ENCODE measurements around the gene SLC31A1. TPM values are rescaled to one million over a fixed set of nuclear protein-coding genes. Genes with fewer than 3 reads are reported as not detected.
A peak's percentile ranks its signal among the peaks of the same experiment; 100 is the strongest.

SLC31A1 gene
- total and polyA plus RNA-seq, 3 donors from 2014 or later, result 12.3 to 21.9 (median 15.3) TPM

DNA sequence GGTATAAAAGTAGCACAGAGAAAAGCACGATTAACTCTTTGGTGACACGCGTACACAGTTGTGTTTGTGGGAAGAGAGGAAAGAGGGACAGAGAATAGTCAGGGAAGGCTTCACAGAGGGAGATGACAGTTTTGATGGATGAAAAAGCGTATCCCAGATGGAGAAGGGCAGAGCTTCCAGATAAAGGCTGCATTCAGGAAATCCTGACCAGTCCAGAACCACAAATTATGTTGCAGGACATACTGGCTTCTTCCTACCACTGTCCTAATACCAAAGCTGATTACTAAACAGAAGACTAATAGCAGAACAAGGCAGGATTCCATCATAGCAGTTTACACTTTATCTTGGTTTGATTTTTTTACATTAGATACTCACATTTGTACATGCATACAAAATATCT is 36.1 kb upstream of the SLC31A1 start:
- no peak for DNase-seq
- Histone ChIP-seq H3K27me3 (no peaks in the 10 kb centered on the region), H3K36me3 (ENCODE audit: low read depth, missing control alignments) (no peaks in the 10 kb centered on the region), H3K27ac (no peak overlapping the region), H3K4me3 (no peak overlapping the region), H3K9me3 (no peaks in the 10 kb centered on the region), H3K4me1 (no peaks in the 10 kb centered on the region)
- intact Hi-C loops (cut with DNase I; ENCODE audit: low total_unique reads), result no loop called here
- WGBS, 2 donors, result 88 to 92% methylated on average over 4 of the region's 4 CpGs
- no peak for TF ChIP-seq POLR2A (IDR thresholded peaks at IDR 0.05)
- TF ChIP-seq, protein P1, sequence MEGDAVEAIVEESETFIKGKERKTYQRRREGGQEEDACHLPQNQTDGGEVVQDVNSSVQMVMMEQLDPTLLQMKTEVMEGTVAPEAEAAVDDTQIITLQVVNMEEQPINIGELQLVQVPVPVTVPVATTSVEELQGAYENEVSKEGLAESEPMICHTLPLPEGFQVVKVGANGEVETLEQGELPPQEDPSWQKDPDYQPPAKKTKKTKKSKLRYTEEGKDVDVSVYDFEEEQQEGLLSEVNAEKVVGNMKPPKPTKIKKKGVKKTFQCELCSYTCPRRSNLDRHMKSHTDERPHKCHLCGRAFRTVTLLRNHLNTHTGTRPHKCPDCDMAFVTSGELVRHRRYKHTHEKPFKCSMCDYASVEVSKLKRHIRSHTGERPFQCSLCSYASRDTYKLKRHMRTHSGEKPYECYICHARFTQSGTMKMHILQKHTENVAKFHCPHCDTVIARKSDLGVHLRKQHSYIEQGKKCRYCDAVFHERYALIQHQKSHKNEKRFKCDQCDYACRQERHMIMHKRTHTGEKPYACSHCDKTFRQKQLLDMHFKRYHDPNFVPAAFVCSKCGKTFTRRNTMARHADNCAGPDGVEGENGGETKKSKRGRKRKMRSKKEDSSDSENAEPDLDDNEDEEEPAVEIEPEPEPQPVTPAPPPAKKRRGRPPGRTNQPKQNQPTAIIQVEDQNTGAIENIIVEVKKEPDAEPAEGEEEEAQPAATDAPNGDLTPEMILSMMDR (IDR thresholded peaks at IDR 0.05), result no peak

DNA sequence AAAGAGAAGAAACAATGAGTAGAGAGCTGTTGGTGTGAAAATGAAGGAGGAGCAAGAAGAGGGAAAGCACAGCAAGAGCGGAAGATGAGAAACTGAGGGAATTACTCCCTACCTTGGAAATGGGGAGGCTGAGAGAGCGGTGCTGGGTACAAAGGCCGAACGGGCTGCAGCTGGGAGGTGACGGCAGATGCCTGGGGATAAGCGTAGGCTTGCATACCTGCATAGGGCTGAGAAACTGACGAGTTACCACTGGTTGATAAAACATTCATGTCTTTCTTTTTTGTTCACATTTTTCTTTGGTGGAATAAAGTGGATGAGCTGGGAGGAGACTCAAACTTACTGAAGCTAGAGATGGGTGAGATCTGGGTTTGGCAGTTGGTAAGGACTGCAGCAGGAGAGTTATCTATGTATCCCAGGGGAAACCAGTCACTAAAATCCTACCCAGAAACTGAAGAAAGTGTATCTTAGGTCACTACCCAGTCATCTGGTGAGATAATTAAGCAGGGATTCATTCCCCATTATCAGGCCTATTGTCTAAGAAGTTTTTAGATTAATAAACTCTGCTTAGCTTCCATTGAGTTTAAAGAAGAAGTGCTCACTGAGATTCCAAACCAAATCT is 35.1 kb upstream of the SLC31A1 start:
- Histone ChIP-seq H3K27me3 (no peaks in the 10 kb centered on the region), H3K4me1 (no peaks in the 10 kb centered on the region), H3K27ac (no peak overlapping the region), H3K4me3 (no peak overlapping the region), H3K36me3 (ENCODE audit: low read depth, missing control alignments) (no peaks in the 10 kb centered on the region), H3K9me3 (no peaks in the 10 kb centered on the region)
- no peak for DNase-seq
- TF ChIP-seq, protein P1 (IDR thresholded peaks at IDR 0.05), result no peak
- no peak for TF ChIP-seq POLR2A (IDR thresholded peaks at IDR 0.05)
- intact Hi-C loops (cut with DNase I; ENCODE audit: low total_unique reads), result no loop called here
- WGBS, 2 donors, result 94 to 96% methylated on average over 7 of the region's 7 CpGs

DNA sequence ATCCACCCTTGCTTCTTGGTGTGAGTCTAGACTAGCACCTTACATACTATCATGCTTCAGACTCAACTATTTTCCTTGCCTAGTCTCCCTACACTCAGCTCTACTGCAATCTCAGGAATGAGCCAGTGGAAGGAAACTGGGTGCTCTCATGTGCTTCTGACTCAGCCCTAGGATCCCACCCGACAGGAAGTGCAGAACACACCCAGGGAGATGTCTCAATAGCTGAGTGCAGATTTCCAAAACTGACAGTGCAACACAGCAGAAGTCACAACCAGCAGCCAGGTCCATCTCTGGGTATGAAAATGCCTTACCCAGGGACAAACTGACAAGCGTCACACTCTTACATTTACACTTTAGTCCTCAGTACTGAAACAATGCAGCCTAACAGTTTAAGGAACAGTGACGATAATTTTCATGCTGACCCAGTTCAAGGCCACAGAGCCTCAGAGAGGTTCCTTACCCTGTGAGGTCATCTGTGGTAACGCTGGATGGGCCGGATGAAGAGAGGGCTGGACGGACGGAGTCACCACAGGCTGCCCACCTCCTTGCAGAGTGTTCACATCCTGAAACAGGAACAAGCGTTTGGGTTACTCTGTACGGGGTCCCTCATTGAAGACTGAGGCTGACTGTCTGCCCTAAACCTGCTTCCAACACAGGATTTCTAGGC is 33.3 kb upstream of the SLC31A1 start:
- Histone ChIP-seq H3K36me3 (ENCODE audit: low read depth, missing control alignments) (no peaks in the 10 kb centered on the region), H3K27me3 (no peaks in the 10 kb centered on the region), H3K4me3 (no peak overlapping the region), H3K9me3 (no peaks in the 10 kb centered on the region), H3K27ac (peak overlapping the region in 1 of 2 donors; percentile 62), H3K4me1 (no peaks in the 10 kb centered on the region)
- peak; percentile 54 for DNase-seq
- 61 to 74% methylated on average over 5 to 9 of the region's 9 CpGs for WGBS, 2 donors
- intact Hi-C loops (cut with DNase I; ENCODE audit: low total_unique reads), result no loop called here
- no peak for TF ChIP-seq POLR2A (IDR thresholded peaks at IDR 0.05)

DNA sequence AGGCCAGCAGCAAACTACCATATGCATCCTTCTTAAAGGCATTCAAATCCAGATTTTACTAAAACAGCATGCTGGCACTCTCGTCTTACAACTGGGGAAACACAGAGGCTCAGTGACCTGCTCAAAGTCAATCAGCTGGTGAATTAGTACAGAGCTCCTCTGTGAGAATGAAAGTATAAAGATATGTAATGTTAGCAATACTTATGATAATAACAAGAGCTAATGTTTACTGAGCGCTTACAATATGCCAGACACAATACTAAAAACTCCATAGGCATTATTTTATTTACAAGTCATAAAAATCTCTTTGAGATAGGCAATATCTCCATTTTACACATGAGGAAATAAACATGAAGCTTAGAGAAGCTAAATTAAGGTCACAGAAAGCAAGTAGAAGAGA is 28.9 kb upstream of the SLC31A1 start:
- Histone ChIP-seq H3K9me3 (no peaks in the 10 kb centered on the region), H3K27me3 (no peaks in the 10 kb centered on the region), H3K4me1 (no peaks in the 10 kb centered on the region), H3K36me3 (ENCODE audit: low read depth, missing control alignments) (no peaks in the 10 kb centered on the region), H3K4me3 (no peak overlapping the region), H3K27ac (peak overlapping the region in 1 of 2 donors; percentile 47)
- 79% methylated on average over 2 of the region's 2 CpGs for WGBS, 2 donors
- intact Hi-C loops (cut with DNase I; ENCODE audit: low total_unique reads), result no loop called here
- TF ChIP-seq, protein P1 (IDR thresholded peaks at IDR 0.05), result no peak
- no peak for TF ChIP-seq POLR2A (IDR thresholded peaks at IDR 0.05)
- no peak for DNase-seq

DNA sequence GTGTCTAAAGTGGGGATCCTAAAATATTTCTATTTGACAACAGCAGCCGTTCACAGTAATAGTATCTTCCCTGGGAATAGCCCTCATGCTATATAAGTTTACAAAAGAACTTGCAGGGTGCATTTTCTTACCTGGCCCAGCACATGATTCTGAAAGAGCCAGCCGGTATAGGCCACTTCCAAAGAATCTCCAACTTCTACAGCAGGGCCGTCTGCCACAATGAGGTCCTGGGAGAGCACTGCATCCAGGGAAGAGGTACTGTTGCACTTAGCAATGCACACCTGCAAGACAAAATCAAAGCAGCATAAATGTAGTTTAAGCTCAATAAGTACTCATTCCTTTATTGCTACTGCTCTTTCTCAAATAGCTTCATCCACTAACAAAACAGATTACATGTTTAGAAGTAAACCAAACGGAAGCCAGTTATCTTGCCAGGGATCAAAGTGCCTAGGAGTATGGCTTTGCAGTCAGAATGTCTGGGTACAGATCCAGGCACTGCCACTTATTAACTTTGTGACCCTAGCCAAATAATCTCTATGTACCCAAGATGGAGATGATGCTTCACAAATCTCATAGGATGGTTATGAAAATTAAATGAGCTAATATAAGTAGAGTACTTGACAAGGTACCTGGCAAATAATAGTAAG is 21.5 kb upstream of the SLC31A1 start:
- H3K9me3 ChIP-seq, result no peaks in the 10 kb centered on the region
- intact Hi-C loops (cut with DNase I; ENCODE audit: low total_unique reads), result no loop called here
- no peak for TF ChIP-seq POLR2A (IDR thresholded peaks at IDR 0.05)
- TF ChIP-seq, protein P1 (IDR thresholded peaks at IDR 0.05), result no peak
- no peaks in the 10 kb centered on the region for H3K36me3 ChIP-seq (ENCODE audit: low read depth, missing control alignments)
- H3K27ac ChIP-seq, result no peak overlapping the region
- DNase-seq, result no peak
- no peak overlapping the region for H3K4me3 ChIP-seq
- no peaks in the 10 kb centered on the region for H3K27me3 ChIP-seq
- H3K4me1 ChIP-seq, result no peaks in the 10 kb centered on the region
- WGBS, 2 donors, result 94 to 95% methylated on average over 4 of the region's 4 CpGs

Measured in testis (tissue), 3 donors.